B cell (primary cell): ENCODE data around the gene LCN9. TPM values are rescaled to one million over a fixed set of nuclear protein-coding genes. Genes with fewer than 3 reads are reported as not detected.
"Not testable (repeated sequence)": the region's sequence is repeated elsewhere in the genome, so short reads cannot be mapped to it uniquely, and the experiment has no call there.

ENCODE experiments used
- ATAC-seq: fragments of 200-7000 bp; cut with Tn5 transposase; one replicate; pipeline ENCODE4 v1.10.0; 2021; ENCODE audit warnings: low read depth, mild to moderate bottlenecking, moderate number of reproducible peaks, moderate library complexity
- CTCF ChIA-PET: fragments of 350-600 bp; sonication (Branson Sonifier 250); formaldehyde crosslinking; loops from one replicate; lab custom pipeline; 2021; ENCODE audit warnings: antibody characterized with exemption, inconsistent platforms; lab: Charles Lee
- POLR2A ChIA-PET: fragments of 350-600 bp; sonication (Branson Sonifier 250); formaldehyde crosslinking; loops from one replicate; lab custom pipeline; 2021; ENCODE audit warnings: antibody characterized with exemption; lab: Charles Lee
- DNase-seq: peaks from one replicate; pipeline ENCODE4 v3.0.0; 2013
- H2AFZ ChIP-seq: 2 replicates; pipeline ENCODE4 v1.6.1; 2012; ENCODE audit warnings: mild to moderate bottlenecking, low read depth, low read length; ENCODE audit not compliant: insufficient read depth, poor library complexity, severe bottlenecking
- H3K27ac ChIP-seq, 2 donors: 1 replicate in 1 of 2; 2 replicates in 1 of 2; pipeline ENCODE4 v1.5.1; 2012 to 2013; ENCODE audit warnings: low read length in 2 of 2, mild to moderate bottlenecking in 2 of 2, moderate library complexity in 1 of 2
- H3K27me3 ChIP-seq, 4 experiments: fragments of 200-600 bp in 1 of 4; sonication (generic) in 1 of 4; replicated peaks in 1 of 4; 1 replicate in 2 of 4; 2 replicates in 2 of 4; pipeline versions ENCODE4 v1.6.1 to v1.7.0; 2013 to 2016; ENCODE audit warnings: low read length in 3 of 4, mild to moderate bottlenecking in 2 of 4, mixed read lengths in 1 of 4, moderate library complexity in 1 of 4; ENCODE audit not compliant: insufficient read depth in 4 of 4, control insufficient read depth in 3 of 4; ENCODE audit errors: control extremely low read depth in 1 of 4
- H3K36me3 ChIP-seq, 2 experiments: replicated peaks in 1 of 2; 1 replicate in 1 of 2; 2 replicates in 1 of 2; pipeline versions ENCODE4 v1.6.1 to v1.7.1; 2013; ENCODE audit warnings: low read length in 1 of 2; ENCODE audit not compliant: insufficient read depth in 2 of 2, control insufficient read depth in 1 of 2; ENCODE audit errors: control extremely low read depth in 1 of 2, extremely low read depth in 1 of 2
- H3K4me1 ChIP-seq, 2 donors: fragments of 200-600 bp in 1 of 2; sonication (generic) in 1 of 2; 1 replicate in 1 of 2; 2 replicates in 1 of 2; pipeline versions ENCODE4 v1.5.1 to v1.6.1; 2013 to 2017; ENCODE audit warnings: low read length in 2 of 2; ENCODE audit not compliant: control insufficient read depth in 2 of 2, insufficient read depth in 2 of 2
- H3K4me2 ChIP-seq: replicated peaks from 2 replicates; pipeline ENCODE3; 2012; ENCODE audit warnings: mild to moderate bottlenecking, low read depth, low read length; ENCODE audit not compliant: poor library complexity, severe bottlenecking
- H3K4me3 ChIP-seq, 5 experiments: fragments of 200-600 bp in 1 of 5; sonication (generic) in 1 of 5; 1 replicate in 3 of 5; 2 replicates in 2 of 5; pipeline versions ENCODE4 v1.5.1 to v1.7.0; 2011 to 2016; ENCODE audit warnings: low read length in 4 of 5, mild to moderate bottlenecking in 4 of 5, low read depth in 2 of 5, control low read depth in 1 of 5, moderate library complexity in 1 of 5; ENCODE audit not compliant: insufficient read depth in 1 of 5; ENCODE audit errors: control extremely low read depth in 1 of 5, extremely low read depth in 1 of 5
- H3K79me2 ChIP-seq: fragments of 200-600 bp; sonication (generic); one replicate; pipeline ENCODE4 v1.6.0; 2016; ENCODE audit warnings: low read length; ENCODE audit not compliant: control insufficient read depth, insufficient read depth
- H3K9ac ChIP-seq: fragments of 200-600 bp; sonication (generic); 2 replicates; pipeline ENCODE4 v1.6.1; 2017; ENCODE audit warnings: mild to moderate bottlenecking, low read length, moderate library complexity
- H3K9me3 ChIP-seq, 3 donors: one replicate each; pipeline versions ENCODE4 v1.6.1 to v1.7.1; 2013; ENCODE audit warnings: low read length in 2 of 3; ENCODE audit not compliant: control insufficient read depth in 2 of 3, insufficient read depth in 1 of 3; ENCODE audit errors: control extremely low read depth in 1 of 3
- H4K20me1 ChIP-seq: 2 replicates; pipeline ENCODE4 v1.6.0; 2012; ENCODE audit warnings: mild to moderate bottlenecking, low read length; ENCODE audit not compliant: insufficient read depth, control insufficient read depth, poor library complexity, severe bottlenecking
- H3K27ac Mint-ChIP-seq: one replicate; pipeline ENCODE4 v1.8.0; 2021; ENCODE audit warnings: mixed read lengths
- H3K27me3 Mint-ChIP-seq: one replicate; pipeline ENCODE4 v1.8.0; 2021; ENCODE audit warnings: mixed read lengths
- H3K4me1 Mint-ChIP-seq: one replicate; pipeline ENCODE4 v1.8.0; 2021; ENCODE audit warnings: mixed read lengths
- H3K4me3 Mint-ChIP-seq: one replicate; pipeline ENCODE4 v1.8.0; 2021; ENCODE audit warnings: mixed read lengths
- H3K9me3 Mint-ChIP-seq: one replicate; pipeline ENCODE4 v1.8.0; 2022; ENCODE audit warnings: mixed read lengths; ENCODE audit not compliant: insufficient read depth
- CTCF ChIP-seq: fragments of 200-600 bp; IDR thresholded peaks from one replicate; pipeline ENCODE4 v1.8.0; 2022; ENCODE audit warnings: antibody characterized with exemption, mild to moderate bottlenecking
- EZH2 ChIP-seq: IDR thresholded peaks from 2 replicates; pipeline ENCODE4 v1.6.1; 2012; ENCODE audit warnings: borderline replicate concordance, low read depth, mild to moderate bottlenecking, moderate library complexity, low read length; ENCODE audit not compliant: insufficient read depth, poor library complexity, severe bottlenecking
- WGBS: methylation state at CpG from one replicate; pipeline ENCODE4 v1.1.5; 2013; ENCODE audit warnings: missing lambda C conversion rate; ENCODE audit not compliant: insufficient coverage; 5-methylcytosine and 5-hydroxymethylcytosine counted together
- intact Hi-C: fragments of 100-400 bp; cut with micrococcal nuclease; formaldehyde crosslinking; loops from one replicate; pipeline ENCODE4 v1.10.0; 2022
- polyA plus RNA-seq: library from polyadenylated mRNA; depleted of rRNA; stranded (reverse); fragments of >200 nt; gene quantifications from 2 replicates; pipeline ENCODE4 v1.2.3, GENCODE V29; 2012
- total RNA-seq, 2 donors: library from RNA; stranded (reverse); fragments of 120-200 nt in 1 of 2; gene quantifications; 1 replicate in 1 of 2; 2 replicates in 1 of 2; pipeline versions ENCODE4 v1.2.3 to v1.2.4, GENCODE V29; 2013 to 2022

The LCN9 gene
- total and polyA plus RNA-seq, 2 donors (not counting 1 experiment from before 2014, with no cell fraction given): not detected

DNA sequence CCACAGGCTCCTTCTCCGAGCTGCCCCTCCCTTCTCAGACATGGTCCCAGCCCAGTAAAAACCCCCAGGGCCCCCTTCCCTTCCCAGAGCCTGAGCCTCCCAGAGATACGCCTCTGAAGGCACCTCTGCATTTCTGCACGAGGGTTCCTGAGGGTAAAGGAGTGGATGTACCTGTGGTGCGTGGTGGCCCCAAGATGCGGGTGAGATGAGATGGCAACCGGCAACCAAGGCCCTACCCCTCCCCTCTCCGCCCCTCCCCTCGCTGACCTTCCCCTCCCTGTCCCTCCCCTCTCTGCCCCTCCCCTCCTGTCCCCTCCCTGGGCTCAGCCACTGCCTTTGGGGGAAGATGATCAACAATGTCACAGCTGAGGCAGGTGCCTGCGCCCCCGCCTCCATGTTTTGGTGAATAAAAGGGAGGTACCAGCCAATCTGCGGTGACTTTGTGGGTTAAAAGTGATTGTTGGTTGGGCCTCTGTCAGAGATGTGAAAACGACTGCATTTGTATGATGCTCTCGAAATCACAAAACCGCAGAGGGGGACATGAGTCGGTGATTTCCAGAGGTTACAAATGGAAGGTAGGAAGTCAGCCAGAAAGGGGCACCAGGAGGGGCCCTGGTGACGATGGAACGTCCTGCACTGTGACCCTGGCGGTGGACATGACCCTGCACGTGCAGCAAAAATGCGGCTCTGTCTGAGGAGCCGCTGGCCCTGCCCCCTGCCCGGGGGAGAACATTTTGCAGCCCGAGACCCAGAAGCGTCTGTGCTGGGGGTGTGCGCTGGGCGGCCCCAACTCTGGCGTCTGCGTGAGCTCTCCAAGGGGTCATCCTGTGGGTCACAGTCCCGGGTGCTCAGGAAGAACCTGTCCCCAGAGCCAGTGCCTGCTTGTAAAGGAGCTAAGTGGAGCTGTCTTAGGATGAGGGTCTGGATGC lies 3.7 kb downstream of the LCN9 start:
- Histone ChIP-seq H3K4me1 (no peaks in the 10 kb centered on the region), H3K36me3 (no peaks in the 10 kb centered on the region), H3K9me3 (peaks cover 0 to 13% (median 0%) of the 10 kb centered on the region in 3 donors), H3K4me3 (no peak overlapping the region), H3K79me2 (no peaks in the 10 kb centered on the region), H2AFZ (no peak overlapping the region), H3K27me3 (no peaks in the 10 kb centered on the region), H4K20me1 (no peaks in the 10 kb centered on the region), H3K4me2 (no peak overlapping the region), H3K9ac (no peak overlapping the region), H3K27ac (no peak overlapping the region)
- no peaks in the 10 kb centered on the region for H3K27me3 Mint-ChIP-seq
- no peak overlapping the region for H3K4me3 Mint-ChIP-seq
- H3K4me1 Mint-ChIP-seq: no peaks in the 10 kb centered on the region
- intact Hi-C loops: no loop called here
- peaks cover 3% of the 10 kb centered on the region for H3K9me3 Mint-ChIP-seq
- ChIA-PET CTCF (no interaction called here), POLR2A (no interaction called here)
- no peak for DNase-seq
- TF ChIP-seq CTCF (no peak), EZH2 (no peak)
- H3K27ac Mint-ChIP-seq: no peak overlapping the region
- no peak for ATAC-seq
- WGBS: 88% methylated on average over 22 of the region's 29 CpGs

DNA sequence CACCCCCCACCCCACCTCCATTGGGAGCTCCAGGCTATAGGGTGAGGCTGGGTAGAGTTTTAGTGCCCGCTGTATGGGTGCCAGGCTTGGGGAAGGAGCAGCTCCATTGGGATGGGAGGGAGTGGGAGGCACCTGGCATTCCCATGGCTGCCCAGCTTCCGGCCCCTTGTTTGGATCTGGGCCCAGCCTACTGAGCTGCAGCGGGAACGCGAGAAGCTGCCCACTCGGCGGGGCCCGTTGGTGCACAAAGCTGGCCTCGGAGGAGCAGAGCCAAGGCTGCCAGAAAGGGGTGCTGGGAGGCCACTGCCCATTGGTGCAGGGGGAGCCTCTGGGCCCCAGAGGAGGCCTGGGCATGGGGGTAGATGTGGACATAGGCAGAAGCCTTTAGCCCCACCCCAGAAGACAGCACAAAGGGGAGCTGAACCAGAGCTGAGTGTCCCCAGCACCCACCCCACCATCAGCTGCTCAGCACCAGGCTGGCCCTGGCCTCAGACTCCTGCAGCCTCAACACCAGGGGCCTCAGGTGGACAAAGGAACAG lies 4.4 kb downstream of the LCN9 start:
- H3K4me1 ChIP-seq: no peaks in the 10 kb centered on the region
- H3K9me3 ChIP-seq: peaks cover 0 to 13% (median 0%) of the 10 kb centered on the region in 3 donors
- H3K27ac ChIP-seq: no peak overlapping the region
- POLR2A ChIA-PET: no interaction called here
- CTCF ChIA-PET: no interaction called here
- no peaks in the 10 kb centered on the region for H3K27me3 ChIP-seq
- no peak overlapping the region for H3K4me3 Mint-ChIP-seq
- no peak overlapping the region for H3K9ac ChIP-seq
- 92% methylated on average over 9 of the region's 9 CpGs for WGBS
- H3K9me3 Mint-ChIP-seq: peaks cover 3% of the 10 kb centered on the region
- intact Hi-C loops: no loop called here
- no peak overlapping the region for H3K27ac Mint-ChIP-seq
- H2AFZ ChIP-seq: no peak overlapping the region
- no peaks in the 10 kb centered on the region for H3K36me3 ChIP-seq
- no peak overlapping the region for H3K4me3 ChIP-seq
- H3K4me2 ChIP-seq: no peak overlapping the region
- peaks cover 3% of the 10 kb centered on the region for H3K27me3 Mint-ChIP-seq
- no peaks in the 10 kb centered on the region for H4K20me1 ChIP-seq
- H3K79me2 ChIP-seq: no peaks in the 10 kb centered on the region
- ATAC-seq: no peak
- no peaks in the 10 kb centered on the region for H3K4me1 Mint-ChIP-seq
- no peak for DNase-seq
- TF ChIP-seq CTCF (no peak), EZH2 (no peak)

GRCh38 chr9:135669018-135669417 lies 5.9 kb downstream of the LCN9 start:
- H3K9me3 Mint-ChIP-seq, H4K20me1 ChIP-seq, DNase-seq, POLR2A ChIA-PET, H3K36me3 ChIP-seq, H3K9ac ChIP-seq, H3K4me1 Mint-ChIP-seq, intact Hi-C loops, H3K4me3 Mint-ChIP-seq, H3K4me3 ChIP-seq, H3K27ac Mint-ChIP-seq, H3K4me1 ChIP-seq, CTCF ChIA-PET, H3K27ac ChIP-seq, ATAC-seq, H3K27me3 ChIP-seq, H3K27me3 Mint-ChIP-seq, H3K79me2 ChIP-seq, H2AFZ ChIP-seq, H3K4me2 ChIP-seq: not testable (repeated sequence)
- WGBS: no CpG with 5 or more reads among the region's 5 CpGs
- peaks cover 0 to 13% (median 0%) of the 10 kb centered on the region in 3 donors for H3K9me3 ChIP-seq
